Mucosa of rectum (tissue), 2 donors: ENCODE results near the gene HLA-DOB.

ENCODE experiments used
- H3K27ac ChIP-seq, 2 donors: one replicate each; pipeline ENCODE4 v1.7.0; 2013; ENCODE audit warnings: inconsistent platforms in 2 of 2, low read depth in 2 of 2, low read length in 2 of 2
- H3K27me3 ChIP-seq, 2 donors: one replicate each; pipeline ENCODE4 v1.7.0; 2013; ENCODE audit warnings: low read length in 2 of 2; ENCODE audit not compliant: control insufficient read depth in 2 of 2, insufficient read depth in 2 of 2
- H3K36me3 ChIP-seq, 2 donors: one replicate each; pipeline ENCODE4 v1.7.0; 2013; ENCODE audit warnings: low read length in 2 of 2; ENCODE audit not compliant: control insufficient read depth in 2 of 2, insufficient read depth in 2 of 2
- H3K4me1 ChIP-seq, 2 donors: one replicate each; pipeline ENCODE4 v1.7.0; 2013; ENCODE audit warnings: low read length in 2 of 2, mild to moderate bottlenecking in 1 of 2; ENCODE audit not compliant: control insufficient read depth in 2 of 2, insufficient read depth in 2 of 2
- H3K4me3 ChIP-seq, 2 donors: one replicate each; pipeline ENCODE4 v1.7.0; 2013; ENCODE audit warnings: low read length in 2 of 2
- H3K9ac ChIP-seq, 2 donors: one replicate each; pipeline ENCODE4 v1.7.0; 2013; ENCODE audit warnings: low read length in 2 of 2, low read depth in 1 of 2, mild to moderate bottlenecking in 1 of 2
- H3K9me3 ChIP-seq, 2 donors: one replicate each; pipeline ENCODE4 v1.7.0; 2013; ENCODE audit warnings: low read length in 2 of 2; ENCODE audit not compliant: control insufficient read depth in 2 of 2
- donor health status: healthy.
- donor health status: Normal muscosa, but diverticular disease.

The HLA-DOB gene

DNA sequence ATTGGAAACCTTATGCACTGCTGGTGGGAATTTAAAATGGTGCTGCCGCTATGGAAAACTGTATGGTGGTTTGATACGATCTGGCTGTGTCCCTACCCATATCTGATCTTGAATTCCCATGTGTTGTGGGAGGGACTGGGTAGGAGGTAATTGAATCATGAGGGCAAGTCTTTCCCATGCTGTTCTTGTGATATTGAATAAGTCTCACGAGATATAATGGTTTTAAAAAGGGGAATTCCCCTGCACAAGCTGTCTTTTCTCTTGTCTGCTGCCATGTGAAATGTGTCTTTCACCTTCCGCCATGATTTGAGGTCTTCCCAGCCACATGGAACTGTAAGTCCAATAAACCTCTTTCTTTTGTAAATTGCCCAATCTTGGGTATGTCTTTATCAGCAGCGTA, 16.9 kb upstream of the HLA-DOB start:
- no peaks in the 10 kb centered on the region for H3K27me3 ChIP-seq
- no peak overlapping the region for H3K4me3 ChIP-seq
- H3K9me3 ChIP-seq = no peaks in the 10 kb centered on the region
- no peak overlapping the region for H3K27ac ChIP-seq
- H3K9ac ChIP-seq = no peak overlapping the region
- peaks cover 6 to 7% of the 10 kb centered on the region in 2 donors for H3K4me1 ChIP-seq
- peaks cover 42 to 43% of the 10 kb centered on the region in 2 donors for H3K36me3 ChIP-seq

DNA sequence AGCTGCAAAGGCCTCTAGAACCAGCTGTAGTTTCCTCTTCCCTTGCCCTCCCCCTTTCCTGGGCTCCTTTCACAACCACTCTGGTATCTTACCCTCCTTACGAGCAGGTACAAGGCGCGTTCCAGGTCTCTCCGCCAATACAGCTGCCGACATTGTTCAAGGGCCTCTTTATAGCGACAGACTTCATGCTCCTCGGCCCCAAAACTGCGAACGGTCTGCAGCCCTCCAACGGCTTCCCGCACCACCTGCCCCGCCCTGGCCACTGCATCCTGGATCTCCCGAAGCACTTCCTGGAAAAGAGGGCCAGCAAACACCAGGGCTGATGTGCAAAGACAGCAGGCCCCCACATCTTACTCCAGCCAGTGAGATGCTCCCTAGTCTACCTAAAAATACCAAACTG, 15.7 kb upstream of the HLA-DOB start:
- Histone ChIP-seq H3K27me3 (no peaks in the 10 kb centered on the region), H3K27ac (no peak overlapping the region), H3K9me3 (no peaks in the 10 kb centered on the region), H3K4me1 (peaks cover 1 to 2% of the 10 kb centered on the region in 2 donors), H3K36me3 (peaks cover 42 to 47% of the 10 kb centered on the region in 2 donors), H3K9ac (no peak overlapping the region), H3K4me3 (no peak overlapping the region)

DNA sequence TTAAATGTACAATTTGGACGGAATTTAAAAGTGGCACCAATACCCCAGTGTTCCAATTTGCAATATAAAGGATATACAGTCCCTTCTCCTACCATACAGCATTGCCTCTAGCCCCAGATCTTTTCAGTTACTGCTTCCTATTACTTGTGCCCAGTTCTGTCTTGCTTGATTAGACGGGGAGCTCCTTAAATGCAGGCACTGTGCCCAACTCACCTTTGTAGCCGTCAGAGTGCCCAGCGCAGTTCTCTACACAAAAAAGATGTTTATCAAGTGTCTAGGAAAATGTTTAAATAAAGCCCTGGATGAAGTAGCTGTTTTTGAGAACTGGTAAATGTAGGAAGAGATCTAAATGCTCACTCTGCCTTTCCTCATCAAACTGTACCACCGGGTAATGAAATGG, 14.1 kb upstream of the HLA-DOB start:
- Histone ChIP-seq H3K36me3 (peaks cover 45 to 50% of the 10 kb centered on the region in 2 donors), H3K4me3 (no peak overlapping the region), H3K4me1 (no peaks in the 10 kb centered on the region)

DNA sequence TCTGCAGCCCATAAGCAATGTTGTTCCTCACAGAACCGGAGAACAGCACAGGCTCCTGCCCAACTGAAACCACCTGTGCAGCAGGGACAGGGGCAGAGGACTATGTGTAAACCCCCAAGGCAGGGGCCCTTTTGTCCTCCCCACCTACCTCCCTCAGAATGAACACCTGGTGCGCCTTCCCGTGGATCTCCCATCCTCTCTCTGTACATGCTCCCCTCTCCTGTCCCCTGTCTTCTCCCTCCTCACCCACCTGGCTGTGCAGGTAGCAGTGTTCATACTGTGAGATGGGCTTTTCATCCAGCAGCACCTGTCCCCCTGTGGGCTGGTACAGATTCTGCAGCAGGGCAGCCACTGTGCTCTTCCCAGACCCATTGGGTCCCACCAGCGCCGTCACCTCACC, 13.2 kb upstream of the HLA-DOB start:
- H3K9ac ChIP-seq = no peak overlapping the region
- H3K4me3 ChIP-seq = no peak overlapping the region
- H3K4me1 ChIP-seq = no peaks in the 10 kb centered on the region
- no peak overlapping the region for H3K27ac ChIP-seq
- peaks cover 37 to 43% of the 10 kb centered on the region in 2 donors for H3K36me3 ChIP-seq
- H3K27me3 ChIP-seq = no peaks in the 10 kb centered on the region
- H3K9me3 ChIP-seq = no peaks in the 10 kb centered on the region

More for the DNA sequence above, 14.1 kb upstream of the HLA-DOB start:
- Histone ChIP-seq H3K9me3 (no peaks in the 10 kb centered on the region), H3K9ac (no peak overlapping the region), H3K27me3 (no peaks in the 10 kb centered on the region), H3K27ac (no peak overlapping the region)

DNA sequence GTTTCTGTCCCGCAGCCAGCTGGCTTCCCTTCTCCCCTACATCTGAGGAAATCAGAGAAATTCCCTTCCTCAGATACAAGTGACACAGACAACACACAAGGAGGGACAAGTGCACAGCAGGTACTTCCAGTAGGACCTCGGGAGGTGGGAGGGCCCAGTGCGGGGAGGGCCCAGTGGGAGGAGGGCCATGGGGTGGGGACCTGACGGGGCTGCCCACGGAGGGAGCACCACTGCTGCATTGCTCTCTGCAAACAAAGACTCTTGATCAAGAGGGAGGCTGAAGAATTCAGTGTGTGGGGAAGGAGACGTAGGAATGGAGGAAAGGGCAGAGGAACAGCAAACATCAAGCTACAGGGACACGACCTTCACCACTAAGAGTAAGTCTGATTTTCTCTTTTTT, 12.7 kb upstream of the HLA-DOB start:
- no peaks in the 10 kb centered on the region for H3K4me1 ChIP-seq
- H3K27ac ChIP-seq = no peak overlapping the region
- H3K36me3 ChIP-seq = peaks cover 36 to 41% of the 10 kb centered on the region in 2 donors
- no peaks in the 10 kb centered on the region for H3K27me3 ChIP-seq
- no peaks in the 10 kb centered on the region for H3K9me3 ChIP-seq
- no peak overlapping the region for H3K9ac ChIP-seq
- H3K4me3 ChIP-seq = no peak overlapping the region

DNA sequence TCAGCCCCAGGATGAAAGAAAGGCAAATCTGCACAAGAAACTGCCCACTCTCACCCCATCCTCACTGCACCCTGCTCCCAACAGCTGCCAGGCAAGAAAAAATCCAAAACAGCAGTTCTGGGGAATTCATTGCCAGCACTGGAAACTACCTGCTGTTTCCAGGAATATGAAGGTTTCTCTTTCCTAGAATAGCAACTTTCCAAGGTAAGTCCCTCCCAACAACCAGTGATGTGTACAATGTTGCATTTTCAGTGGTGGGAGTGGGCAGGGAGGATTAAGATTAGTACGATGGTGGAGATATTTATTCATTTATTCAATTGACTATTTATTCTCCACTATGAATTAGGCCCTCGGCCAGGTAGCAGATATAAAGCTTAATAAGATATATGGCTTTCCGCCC, 10.2 kb upstream of the HLA-DOB start:
- Histone ChIP-seq H3K27ac (no peak overlapping the region), H3K27me3 (no peaks in the 10 kb centered on the region), H3K4me3 (no peak overlapping the region), H3K36me3 (peaks cover 25 to 31% of the 10 kb centered on the region in 2 donors), H3K9ac (no peak overlapping the region), H3K9me3 (no peaks in the 10 kb centered on the region), H3K4me1 (no peaks in the 10 kb centered on the region)

DNA sequence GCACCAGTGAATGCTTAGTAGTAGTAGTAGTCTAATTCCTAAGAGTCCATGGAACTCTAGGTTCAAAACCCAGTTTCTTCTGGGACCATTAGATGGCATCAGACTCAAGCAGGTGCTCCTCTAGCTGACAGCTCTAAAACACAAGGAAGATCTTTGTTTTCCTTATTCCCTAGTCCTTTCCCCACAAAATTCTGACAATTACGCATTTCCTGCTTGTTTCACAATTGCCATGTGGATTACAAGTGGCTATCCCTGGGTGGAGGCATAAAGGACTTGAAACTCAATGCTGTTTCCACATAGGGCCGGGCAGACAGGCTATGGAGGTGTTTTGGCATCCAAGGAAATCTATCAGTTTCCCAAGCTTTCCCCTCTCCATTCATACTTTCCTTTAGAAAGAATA, 9.2 kb upstream of the HLA-DOB start:
- no peaks in the 10 kb centered on the region for H3K9me3 ChIP-seq
- no peaks in the 10 kb centered on the region for H3K27me3 ChIP-seq
- no peaks in the 10 kb centered on the region for H3K4me1 ChIP-seq
- peaks cover 22 to 26% of the 10 kb centered on the region in 2 donors for H3K36me3 ChIP-seq
- no peak overlapping the region for H3K4me3 ChIP-seq
- H3K27ac ChIP-seq = no peak overlapping the region
- H3K9ac ChIP-seq = no peak overlapping the region

GRCh38 chr6:32819729-32820128, 2.9 kb upstream of the HLA-DOB start:
- Histone ChIP-seq H3K27ac (no peak overlapping the region), H3K27me3 (no peaks in the 10 kb centered on the region), H3K9me3 (no peaks in the 10 kb centered on the region), H3K4me1 (no peaks in the 10 kb centered on the region), H3K9ac (no peak overlapping the region), H3K4me3 (no peak overlapping the region), H3K36me3 (no peaks in the 10 kb centered on the region)

GRCh38 chr6:32818867-32819266, 2.1 kb upstream of the HLA-DOB start:
- Histone ChIP-seq H3K36me3 (no peaks in the 10 kb centered on the region), H3K4me3 (no peak overlapping the region), H3K4me1 (no peaks in the 10 kb centered on the region), H3K27me3 (peaks cover 0 to 4% of the 10 kb centered on the region in 2 donors), H3K9ac (no peak overlapping the region), H3K9me3 (no peaks in the 10 kb centered on the region), H3K27ac (no peak overlapping the region)

GRCh38 chr6:32815996-32816395, 806 bp downstream of the HLA-DOB start:
- no peak overlapping the region for H3K9ac ChIP-seq
- no peaks in the 10 kb centered on the region for H3K9me3 ChIP-seq
- peak overlapping the region in 1 of 2 donors; percentile 57 for H3K4me3 ChIP-seq
- no peaks in the 10 kb centered on the region for H3K36me3 ChIP-seq
- peak overlapping the region; percentile 37 to 59 for H3K27ac ChIP-seq
- H3K27me3 ChIP-seq = peaks cover 0 to 4% of the 10 kb centered on the region in 2 donors
- H3K4me1 ChIP-seq = no peaks in the 10 kb centered on the region

GRCh38 chr6:32815115-32815514, 1.7 kb downstream of the HLA-DOB start:
- Histone ChIP-seq H3K9me3 (no peaks in the 10 kb centered on the region), H3K4me1 (no peaks in the 10 kb centered on the region), H3K4me3 (peak overlapping the region in 1 of 2 donors; percentile 37), H3K36me3 (no peaks in the 10 kb centered on the region), H3K27ac (peak overlapping the region in 1 of 2 donors; percentile 2), H3K27me3 (peaks cover 0 to 4% of the 10 kb centered on the region in 2 donors), H3K9ac (no peak overlapping the region)
